ENCODE results near the gene METTL5.
"Not testable (repeated sequence)": the region's sequence is repeated elsewhere in the genome, so short reads cannot be mapped to it uniquely, and the experiment has no call there.

The METTL5 gene

GRCh38 chr2:169834401-169834800 is 9.7 kb upstream of the METTL5 start:
- DNase-seq (ENCODE audit: low spot score): no peak

- peak; percentile 62 for DNase-seq (ENCODE audit: low spot score)
Measured at GRCh38 chr2:169828141-169828811, 3.6 kb upstream of the METTL5 start.

- peak; percentile 92 for DNase-seq (ENCODE audit: low spot score)
Measured at GRCh38 chr2:169827272-169828140, 2.8 kb upstream of the METTL5 start, which contains the start of gene UBR3. Gene UBR3, plus strand, starts transcription at chr2:169827454. Its CDS starts 54 bp downstream, at chr2:169827508.

GRCh38 chr2:169823996-169824372 is 721 bp downstream of the METTL5 start:
- DNase-seq (ENCODE audit: low spot score): no peak

- no peak for DNase-seq (ENCODE audit: low spot score)
Measured at GRCh38 chr2:169822785-169823392, 1.8 kb downstream of the METTL5 start.

GRCh38 chr2:169822036-169822435 is 2.7 kb downstream of the METTL5 start:
- no peak for DNase-seq (ENCODE audit: low spot score)

- DNase-seq (ENCODE audit: low spot score): not testable (repeated sequence)
Measured at GRCh38 chr2:169820101-169820500, 4.6 kb downstream of the METTL5 start.

- DNase-seq (ENCODE audit: low spot score): no peak
Measured at GRCh38 chr2:169819106-169819505, 5.6 kb downstream of the METTL5 start.

- no peak for DNase-seq (ENCODE audit: low spot score)
Measured at GRCh38 chr2:169818241-169818640, 6.5 kb downstream of the METTL5 start.

- not testable (repeated sequence) for DNase-seq (ENCODE audit: low spot score)
Measured at GRCh38 chr2:169817369-169817768, 7.3 kb downstream of the METTL5 start.

GRCh38 chr2:169816961-169817360 is 7.7 kb downstream of the METTL5 start:
- DNase-seq (ENCODE audit: low spot score): not testable (repeated sequence)

- no peak for DNase-seq (ENCODE audit: low spot score)
Measured at GRCh38 chr2:169815849-169816248, 8.9 kb downstream of the METTL5 start.

GRCh38 chr2:169808221-169808620 is 16.5 kb downstream of the METTL5 start:
- DNase-seq (ENCODE audit: low spot score): no peak

GRCh38 chr2:169806586-169806985 is 18.1 kb downstream of the METTL5 start:
- no peak for DNase-seq (ENCODE audit: low spot score)

- DNase-seq (ENCODE audit: low spot score): no peak
Measured at GRCh38 chr2:169803480-169803879, 21.2 kb downstream of the METTL5 start.

- DNase-seq (ENCODE audit: low spot score): peak; percentile 93
Measured at GRCh38 chr2:169798718-169799592, 25.8 kb downstream of the METTL5 start, which contains the start of gene SSB. Gene SSB, plus strand, starts transcription at chr2:169798871. Its CDS starts 2,090 bp downstream, at chr2:169800961.

- DNase-seq (ENCODE audit: low spot score): no peak
Measured at GRCh38 chr2:169798397-169798717, 26.3 kb downstream of the METTL5 start.

GRCh38 chr2:169797601-169798000 is 27.1 kb downstream of the METTL5 start:
- no peak for DNase-seq (ENCODE audit: low spot score)

- DNase-seq (ENCODE audit: low spot score): no peak
Measured at GRCh38 chr2:169796441-169796840, 28.3 kb downstream of the METTL5 start.

- DNase-seq (ENCODE audit: low spot score): no peak
Measured at GRCh38 chr2:169795181-169795580, 29.5 kb downstream of the METTL5 start.

- DNase-seq (ENCODE audit: low spot score): no peak
Measured at GRCh38 chr2:169790581-169790980, 34.1 kb downstream of the METTL5 start.

Measured in SK-N-DZ (cell line).